Measurements from ENCODE around the gene POU6F2. TPM values are rescaled to one million over a fixed set of nuclear protein-coding genes. Genes with fewer than 3 reads are reported as not detected.

The POU6F2 gene
- total RNA-seq, 1 donor from 2014 or later: not detected

DNA sequence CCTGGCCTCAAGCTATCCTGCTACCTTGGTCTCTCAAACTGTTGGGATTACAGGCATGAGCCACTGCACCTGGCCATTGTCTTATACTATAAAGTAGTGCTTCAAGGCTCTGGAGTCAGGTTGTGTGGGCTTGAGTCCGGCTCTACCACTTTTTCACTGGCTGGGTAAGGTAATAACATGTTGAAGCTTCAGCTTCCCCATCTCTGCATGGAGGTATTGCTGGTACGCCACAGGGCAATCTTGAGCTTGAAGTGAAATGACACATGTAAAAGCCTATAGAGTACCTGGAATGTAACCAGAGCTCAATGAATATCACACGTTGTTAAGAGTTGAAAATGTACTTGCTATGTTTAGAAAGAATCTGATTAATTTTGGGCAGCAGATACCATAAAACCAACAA lies 120.8 kb downstream of the POU6F2 start:
- Histone ChIP-seq H3K4me1 (no peaks in the 10 kb centered on the region), H3K27me3 (no peaks in the 10 kb centered on the region), H3K9me3 (no peaks in the 10 kb centered on the region), H3K36me3 (no peaks in the 10 kb centered on the region), H3K27ac (no peak overlapping the region), H3K4me3 (no peak overlapping the region)
- no peak for DNase-seq (ENCODE audit: low spot score in 2 of 2)
- intact Hi-C loops (cut with DNase I): no loop called here
- TF ChIP-seq, protein P1, sequence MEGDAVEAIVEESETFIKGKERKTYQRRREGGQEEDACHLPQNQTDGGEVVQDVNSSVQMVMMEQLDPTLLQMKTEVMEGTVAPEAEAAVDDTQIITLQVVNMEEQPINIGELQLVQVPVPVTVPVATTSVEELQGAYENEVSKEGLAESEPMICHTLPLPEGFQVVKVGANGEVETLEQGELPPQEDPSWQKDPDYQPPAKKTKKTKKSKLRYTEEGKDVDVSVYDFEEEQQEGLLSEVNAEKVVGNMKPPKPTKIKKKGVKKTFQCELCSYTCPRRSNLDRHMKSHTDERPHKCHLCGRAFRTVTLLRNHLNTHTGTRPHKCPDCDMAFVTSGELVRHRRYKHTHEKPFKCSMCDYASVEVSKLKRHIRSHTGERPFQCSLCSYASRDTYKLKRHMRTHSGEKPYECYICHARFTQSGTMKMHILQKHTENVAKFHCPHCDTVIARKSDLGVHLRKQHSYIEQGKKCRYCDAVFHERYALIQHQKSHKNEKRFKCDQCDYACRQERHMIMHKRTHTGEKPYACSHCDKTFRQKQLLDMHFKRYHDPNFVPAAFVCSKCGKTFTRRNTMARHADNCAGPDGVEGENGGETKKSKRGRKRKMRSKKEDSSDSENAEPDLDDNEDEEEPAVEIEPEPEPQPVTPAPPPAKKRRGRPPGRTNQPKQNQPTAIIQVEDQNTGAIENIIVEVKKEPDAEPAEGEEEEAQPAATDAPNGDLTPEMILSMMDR (IDR thresholded peaks at IDR 0.05): no peak

DNA sequence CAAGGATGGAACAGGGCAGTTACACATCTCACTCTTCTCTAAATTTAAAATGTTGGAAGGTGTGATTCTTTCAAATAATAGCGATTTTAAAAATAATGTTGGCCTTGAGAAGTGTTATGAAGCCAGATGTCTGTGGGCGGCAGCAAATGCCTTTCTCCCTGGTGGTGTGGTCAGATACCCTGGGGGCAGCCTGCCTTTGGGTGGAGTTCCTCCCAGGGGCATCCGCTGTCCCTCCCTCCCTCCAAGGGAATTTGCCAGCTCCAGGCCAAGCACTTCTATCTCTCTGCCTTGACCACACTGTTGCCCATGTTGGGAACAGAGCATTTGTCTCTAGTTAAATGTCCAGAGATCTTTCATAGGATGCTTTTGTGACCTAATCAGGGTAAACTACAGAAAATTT lies 121.4 kb downstream of the POU6F2 start:
- intact Hi-C loops (cut with DNase I): no loop called here
- TF ChIP-seq, protein P1 (IDR thresholded peaks at IDR 0.05): no peak
- Histone ChIP-seq H3K4me1 (no peaks in the 10 kb centered on the region), H3K9me3 (no peaks in the 10 kb centered on the region), H3K27ac (no peak overlapping the region), H3K27me3 (no peaks in the 10 kb centered on the region), H3K36me3 (no peaks in the 10 kb centered on the region), H3K4me3 (no peak overlapping the region)
- DNase-seq (ENCODE audit: low spot score in 2 of 2): no peak

DNA sequence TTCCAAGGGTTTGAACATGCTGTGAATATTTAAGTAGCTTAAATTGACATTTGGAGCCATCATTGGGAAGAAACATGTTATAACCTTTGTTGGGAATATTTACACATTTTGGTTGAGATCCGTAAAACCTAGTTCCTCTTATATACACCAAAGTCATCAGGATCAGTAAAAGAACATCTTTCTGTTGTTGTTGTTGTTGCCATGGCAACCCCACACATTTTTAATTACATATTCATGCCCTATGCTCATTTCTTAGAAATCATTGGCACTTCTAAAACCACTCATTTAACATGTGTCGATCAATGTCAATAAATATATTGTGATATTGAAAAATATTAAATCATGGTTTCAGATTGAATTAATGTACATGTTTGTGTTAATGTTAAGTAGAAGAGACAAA lies 122.6 kb downstream of the POU6F2 start:
- TF ChIP-seq, protein P1 (IDR thresholded peaks at IDR 0.05): no peak
- Histone ChIP-seq H3K4me1 (no peaks in the 10 kb centered on the region), H3K27ac (no peak overlapping the region), H3K36me3 (no peaks in the 10 kb centered on the region), H3K4me3 (no peak overlapping the region), H3K27me3 (no peaks in the 10 kb centered on the region), H3K9me3 (no peaks in the 10 kb centered on the region)
- DNase-seq (ENCODE audit: low spot score in 2 of 2): no peak
- intact Hi-C loops (cut with DNase I): no loop called here

DNA sequence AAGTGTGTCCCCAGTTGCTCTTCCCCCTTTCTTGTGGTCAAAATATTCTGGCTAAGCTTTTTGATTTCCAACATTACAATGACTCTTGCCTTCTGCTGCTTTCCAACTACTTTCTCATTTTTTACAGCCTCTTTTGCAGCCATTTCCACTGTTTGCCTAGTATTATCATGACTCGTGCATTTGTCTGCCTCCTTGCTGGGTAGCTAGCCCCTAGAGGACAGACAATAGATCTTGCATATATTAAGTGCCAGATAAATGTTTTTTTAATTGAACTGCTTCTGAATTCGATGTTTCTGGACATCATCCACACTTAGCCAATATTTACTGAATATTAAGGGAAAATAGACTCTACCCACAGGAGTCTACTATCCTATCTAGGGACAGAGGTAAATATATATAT lies 124.5 kb downstream of the POU6F2 start:
- no peak for DNase-seq (ENCODE audit: low spot score in 2 of 2)
- Histone ChIP-seq H3K27ac (no peak overlapping the region), H3K9me3 (no peaks in the 10 kb centered on the region), H3K4me1 (no peaks in the 10 kb centered on the region), H3K4me3 (no peak overlapping the region), H3K27me3 (no peaks in the 10 kb centered on the region), H3K36me3 (no peaks in the 10 kb centered on the region)
- intact Hi-C loops (cut with DNase I): no loop called here
- TF ChIP-seq, protein P1 (IDR thresholded peaks at IDR 0.05): no peak

DNA sequence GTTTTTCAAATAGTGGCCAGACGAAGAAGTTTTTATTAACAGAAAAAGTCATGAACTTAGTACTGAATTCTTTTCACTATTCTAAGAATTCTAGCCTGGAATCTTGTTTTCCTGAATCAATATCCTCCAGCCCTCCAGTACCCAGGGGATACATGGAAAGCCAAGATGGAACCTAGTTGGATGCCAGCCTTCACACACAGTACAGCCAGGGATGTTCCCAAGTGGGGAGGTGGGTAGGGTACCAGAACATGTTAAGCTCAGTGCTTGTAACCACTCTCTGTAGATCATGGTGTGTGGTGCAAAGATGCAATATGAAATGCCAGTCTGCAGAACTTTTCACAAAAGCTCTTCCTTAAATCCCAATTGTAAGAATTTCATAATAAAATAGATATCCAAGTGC lies 128.0 kb downstream of the POU6F2 start:
- DNase-seq (ENCODE audit: low spot score in 2 of 2): no peak
- no peaks in the 10 kb centered on the region for H3K4me1 ChIP-seq
- intact Hi-C loops (cut with DNase I): no loop called here
- no peak overlapping the region for H3K27ac ChIP-seq
- no peaks in the 10 kb centered on the region for H3K36me3 ChIP-seq
- TF ChIP-seq, protein P1 (IDR thresholded peaks at IDR 0.05): no peak
- H3K4me3 ChIP-seq: no peak overlapping the region
- H3K9me3 ChIP-seq: no peaks in the 10 kb centered on the region
- H3K27me3 ChIP-seq: no peaks in the 10 kb centered on the region

DNA sequence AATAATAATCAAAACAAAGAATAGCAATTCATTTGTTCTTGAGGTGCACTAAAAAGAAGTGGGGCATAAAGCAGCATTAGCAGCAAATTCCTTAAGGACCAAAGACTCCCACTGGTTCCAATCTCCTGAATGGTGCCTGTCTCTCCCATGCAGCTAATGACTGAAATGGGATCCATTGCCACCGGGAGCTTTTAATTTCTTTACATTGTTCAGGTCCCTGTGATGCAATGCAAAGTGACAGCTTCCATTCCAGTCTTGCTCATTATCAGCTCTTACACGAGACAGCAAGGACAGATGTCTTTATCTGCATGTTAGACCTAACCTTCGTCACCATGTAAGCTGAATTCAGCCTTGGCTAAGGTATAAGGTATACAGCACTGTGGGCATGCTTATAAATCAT lies 148.1 kb downstream of the POU6F2 start:
- no peak overlapping the region for H3K4me3 ChIP-seq
- TF ChIP-seq, protein P1 (IDR thresholded peaks at IDR 0.05): no peak
- DNase-seq (ENCODE audit: low spot score in 2 of 2): no peak
- no peaks in the 10 kb centered on the region for H3K9me3 ChIP-seq
- intact Hi-C loops (cut with DNase I): no loop called here
- no peak overlapping the region for H3K27ac ChIP-seq
- no peaks in the 10 kb centered on the region for H3K27me3 ChIP-seq
- H3K36me3 ChIP-seq: no peaks in the 10 kb centered on the region
- H3K4me1 ChIP-seq: no peaks in the 10 kb centered on the region
